ENCODE data around the gene ATP9A. TPM values are rescaled to one million over a fixed set of nuclear protein-coding genes. Genes with fewer than 3 reads are reported as not detected.

ATP9A gene
- total RNA-seq, 1 donor from 2014 or later = 37.6 TPM

DNA sequence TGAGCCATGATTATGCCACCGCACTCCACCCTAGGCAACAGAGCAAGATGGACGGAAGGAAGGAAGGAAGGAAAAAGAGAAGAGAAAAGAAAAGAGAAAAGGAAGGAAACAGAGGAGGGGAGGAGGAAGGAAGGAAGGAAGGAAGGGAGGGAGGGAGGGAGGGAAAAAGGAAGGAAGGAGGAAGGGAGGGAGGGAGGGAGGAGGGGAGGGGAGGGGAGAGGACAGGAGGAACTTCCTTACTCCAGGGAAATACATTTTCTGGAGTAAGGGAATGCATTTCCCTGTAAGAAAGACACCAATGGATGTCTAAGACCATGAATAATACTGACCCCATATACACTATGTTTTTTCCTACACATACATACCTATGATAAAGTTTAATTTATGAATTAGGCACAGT is 132.5 kb downstream of the ATP9A start:
- Histone ChIP-seq H3K27me3 (ENCODE audit: control insufficient read depth, insufficient read depth, low read length) (no peaks in the 10 kb centered on the region), H3K4me3 (ENCODE audit: low read depth, low read length) (no peak overlapping the region), H3K36me3 (ENCODE audit: control insufficient read depth, insufficient read depth, low read length) (peaks cover 2% of the 10 kb centered on the region)
- TF ChIP-seq CTCF (IDR thresholded peaks at IDR 0.05; ENCODE audit: insufficient read depth, low read length, poor library complexity, severe bottlenecking) = no peak
- no peak for DNase-seq (ENCODE audit: low read depth)

DNA sequence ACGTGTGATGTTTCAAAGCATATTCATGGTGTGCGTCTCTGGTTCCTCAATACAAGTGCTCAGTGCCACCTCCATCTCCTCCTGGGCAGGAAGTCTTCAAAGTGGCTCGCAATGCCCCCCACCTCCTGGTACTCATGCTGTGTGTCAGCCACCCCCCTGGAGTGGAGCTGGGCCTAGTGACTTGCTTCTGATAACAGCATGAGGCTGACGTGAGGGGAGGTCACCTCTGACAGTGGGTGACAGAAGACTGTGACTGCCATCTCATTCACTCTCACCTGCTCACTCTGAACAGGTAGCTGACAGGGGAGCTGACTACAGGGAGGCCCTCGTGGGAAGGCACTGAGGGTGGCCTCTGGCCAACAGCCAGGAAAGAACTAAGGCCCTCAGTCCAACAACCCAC is 133.3 kb downstream of the ATP9A start:
- Histone ChIP-seq H3K36me3 (ENCODE audit: control insufficient read depth, insufficient read depth, low read length) (no peaks in the 10 kb centered on the region), H3K4me3 (ENCODE audit: low read depth, low read length) (no peak overlapping the region), H3K27me3 (ENCODE audit: control insufficient read depth, insufficient read depth, low read length) (no peaks in the 10 kb centered on the region)
- no peak for DNase-seq (ENCODE audit: low read depth)
- TF ChIP-seq CTCF (IDR thresholded peaks at IDR 0.05; ENCODE audit: insufficient read depth, low read length, poor library complexity, severe bottlenecking) = no peak

DNA sequence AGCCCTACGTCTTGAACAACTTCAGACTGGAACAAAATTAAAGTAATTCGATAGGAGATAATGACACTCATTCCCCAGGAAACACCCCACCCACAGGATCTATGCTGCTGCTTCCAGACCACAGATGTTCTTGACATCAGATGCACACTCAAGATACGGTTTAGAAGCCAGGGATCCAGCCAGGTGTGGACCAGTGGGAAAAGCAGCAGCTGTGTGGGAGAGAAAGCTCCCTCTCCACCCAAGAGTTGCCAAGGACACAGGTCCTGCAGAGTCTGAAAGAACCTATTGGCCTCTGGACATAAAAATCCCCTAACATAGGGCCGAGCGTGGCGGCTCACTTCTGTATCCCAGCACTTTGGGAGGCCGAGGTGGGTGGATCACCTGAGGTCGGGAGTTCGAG is 133.9 kb downstream of the ATP9A start:
- no peaks in the 10 kb centered on the region for H3K27me3 ChIP-seq (ENCODE audit: control insufficient read depth, insufficient read depth, low read length)
- peak; percentile 7 for DNase-seq (ENCODE audit: low read depth)
- H3K4me3 ChIP-seq (ENCODE audit: low read depth, low read length) = no peak overlapping the region
- H3K36me3 ChIP-seq (ENCODE audit: control insufficient read depth, insufficient read depth, low read length) = no peaks in the 10 kb centered on the region
- TF ChIP-seq CTCF (IDR thresholded peaks at IDR 0.05; ENCODE audit: insufficient read depth, low read length, poor library complexity, severe bottlenecking) = no peak

DNA sequence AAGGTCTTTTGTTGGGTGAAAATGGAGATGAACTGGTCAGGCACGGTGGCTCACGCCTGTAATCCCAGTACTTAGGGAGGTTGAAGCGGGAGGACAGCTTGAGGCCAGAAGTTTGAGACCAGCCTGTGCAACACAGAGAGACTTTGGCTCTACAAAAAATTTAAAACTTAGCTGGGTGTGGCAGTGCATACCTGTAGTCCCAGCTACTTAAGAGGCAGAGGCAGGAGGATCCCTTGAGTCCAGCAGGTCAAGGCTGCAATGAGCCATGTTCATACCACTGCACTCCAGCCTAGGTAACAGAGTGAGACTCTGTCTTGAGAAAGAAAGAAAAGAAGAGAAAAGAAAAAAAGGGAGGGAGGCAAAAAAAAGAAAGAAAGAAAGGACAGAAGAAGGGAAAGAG is 134.8 kb downstream of the ATP9A start:
- Histone ChIP-seq H3K4me3 (ENCODE audit: low read depth, low read length) (no peak overlapping the region), H3K36me3 (ENCODE audit: control insufficient read depth, insufficient read depth, low read length) (no peaks in the 10 kb centered on the region), H3K27me3 (ENCODE audit: control insufficient read depth, insufficient read depth, low read length) (no peaks in the 10 kb centered on the region)
- no peak for DNase-seq (ENCODE audit: low read depth)
- no peak for TF ChIP-seq CTCF (IDR thresholded peaks at IDR 0.05; ENCODE audit: insufficient read depth, low read length, poor library complexity, severe bottlenecking)

- Histone ChIP-seq H3K36me3 (ENCODE audit: control insufficient read depth, insufficient read depth, low read length) (no peaks in the 10 kb centered on the region), H3K4me3 (ENCODE audit: low read depth, low read length) (no peak overlapping the region), H3K27me3 (ENCODE audit: control insufficient read depth, insufficient read depth, low read length) (no peaks in the 10 kb centered on the region)
- DNase-seq (ENCODE audit: low read depth) = no peak
- no peak for TF ChIP-seq CTCF (IDR thresholded peaks at IDR 0.05; ENCODE audit: insufficient read depth, low read length, poor library complexity, severe bottlenecking)
These were observed 136.2 kb downstream of the ATP9A start for GRCh38 chr20:51631953-51632352.
